GM19193 (cell line): ENCODE measurements around the gene IFNGR2.

Experiments
- POLR2A ChIP-seq: IDR thresholded peaks from 4 replicates; pipeline ENCODE4 v1.6.1; 2011; ENCODE audit not compliant: insufficient read depth, insufficient read length; ENCODE audit errors: extremely low read depth

Gene IFNGR2

DNA sequence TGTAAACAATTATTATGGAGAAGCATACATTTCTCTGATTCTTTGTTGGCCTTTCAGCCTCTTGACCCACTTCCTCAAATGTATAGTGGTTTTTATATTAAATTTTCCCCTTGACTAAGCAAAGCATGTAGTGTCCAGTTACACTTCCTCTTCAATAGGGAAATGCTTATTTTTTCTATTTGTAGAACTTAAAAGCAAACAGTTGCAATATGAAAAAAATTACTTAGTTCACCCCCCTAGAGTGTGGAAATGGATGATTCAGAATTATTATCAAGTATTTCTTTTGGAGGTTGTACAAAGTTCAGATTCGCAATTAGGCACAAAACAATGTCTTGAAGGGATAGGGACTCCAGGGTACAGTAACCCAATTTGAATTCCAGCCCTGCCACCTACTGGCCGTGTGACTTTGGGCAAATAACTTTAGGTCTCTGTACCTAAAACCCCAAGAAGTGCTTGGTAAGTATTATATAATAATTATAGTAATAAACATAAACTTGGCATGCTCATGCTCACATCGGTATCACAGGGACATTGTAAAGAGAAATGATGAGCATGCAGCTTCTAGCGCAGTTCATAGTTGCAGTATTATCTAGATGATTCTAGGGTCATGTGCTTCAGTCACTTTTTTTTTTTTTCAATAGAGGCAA, 28.6 kb upstream of the IFNGR2 start:
- TF ChIP-seq POLR2A = no peak

DNA sequence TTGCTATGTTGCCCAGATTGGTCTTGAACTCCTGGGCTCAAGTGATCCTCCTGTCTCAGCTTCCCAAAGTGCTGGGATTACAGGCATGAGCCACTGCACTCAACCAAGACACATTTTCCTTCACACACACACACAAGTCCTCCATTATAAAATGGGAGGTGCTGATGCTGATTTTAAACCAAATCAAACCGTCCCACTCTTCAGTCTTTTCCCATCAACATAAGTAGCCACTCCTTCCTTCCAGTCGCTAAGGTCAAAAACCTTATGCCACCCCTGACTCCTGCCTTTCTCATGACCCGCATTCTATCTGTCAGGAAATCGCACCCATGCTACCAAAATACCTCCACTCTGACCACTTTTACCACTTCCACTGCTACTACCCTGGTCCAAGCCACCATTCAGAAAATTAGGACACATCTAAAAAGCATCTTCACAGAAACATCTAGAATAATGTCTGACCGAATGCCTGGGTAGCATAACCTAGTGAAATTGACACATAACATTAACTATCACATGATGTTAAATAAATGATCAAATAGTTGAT, 28.0 kb upstream of the IFNGR2 start:
- no peak for TF ChIP-seq POLR2A

- no peak for TF ChIP-seq POLR2A
Observed at GRCh38 chr21:33377221-33377920, 25.8 kb upstream of the IFNGR2 start.

GRCh38 chr21:33378081-33378480, 25.1 kb upstream of the IFNGR2 start:
- TF ChIP-seq POLR2A = no peak

- TF ChIP-seq POLR2A = no peak
Observed at GRCh38 chr21:33380483-33380998, 22.7 kb upstream of the IFNGR2 start.

DNA sequence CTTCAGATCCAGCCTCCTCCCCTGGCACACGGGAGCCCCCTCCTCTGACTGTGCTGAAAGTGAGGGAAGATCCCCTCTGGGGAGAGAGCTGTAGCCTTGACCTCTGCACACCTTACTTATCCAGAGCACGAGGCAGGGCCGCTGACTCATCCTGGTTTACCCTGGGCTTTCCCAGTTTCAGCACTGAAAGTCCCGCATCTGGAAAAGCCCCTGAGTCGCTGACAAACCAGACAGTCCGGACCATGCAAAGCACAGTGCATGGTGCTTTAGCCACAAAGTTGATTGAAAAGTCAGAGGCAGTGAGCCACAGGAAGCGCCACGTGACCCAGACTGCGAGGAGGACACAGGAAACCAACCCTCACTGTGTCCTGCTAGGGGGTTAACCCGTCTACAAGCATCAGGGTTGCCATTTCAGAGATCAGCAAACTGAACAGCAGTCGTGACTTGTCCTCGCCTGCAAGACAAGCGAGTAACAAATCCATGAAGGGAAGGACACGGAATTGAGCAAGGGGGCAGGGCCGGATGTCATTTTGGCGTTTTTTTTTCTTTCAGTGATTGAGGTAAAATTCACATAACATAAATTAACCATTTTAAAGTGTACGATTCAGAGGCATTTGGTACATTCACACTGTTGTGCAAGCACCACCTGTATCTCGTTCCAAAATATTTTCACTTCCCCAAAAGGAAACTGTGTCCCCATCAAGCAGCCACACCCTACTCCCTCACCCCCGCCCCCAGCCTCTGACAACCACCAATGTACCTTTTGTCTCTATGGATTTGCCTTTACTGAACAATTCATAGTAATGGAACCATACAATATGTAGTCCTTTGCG, 19.9 kb upstream of the IFNGR2 start:
- TF ChIP-seq POLR2A = peak; percentile 66

- TF ChIP-seq POLR2A = no peak
Observed at GRCh38 chr21:33384841-33385331, 18.3 kb upstream of the IFNGR2 start.

GRCh38 chr21:33386222-33386784, 16.9 kb upstream of the IFNGR2 start:
- no peak for TF ChIP-seq POLR2A

DNA sequence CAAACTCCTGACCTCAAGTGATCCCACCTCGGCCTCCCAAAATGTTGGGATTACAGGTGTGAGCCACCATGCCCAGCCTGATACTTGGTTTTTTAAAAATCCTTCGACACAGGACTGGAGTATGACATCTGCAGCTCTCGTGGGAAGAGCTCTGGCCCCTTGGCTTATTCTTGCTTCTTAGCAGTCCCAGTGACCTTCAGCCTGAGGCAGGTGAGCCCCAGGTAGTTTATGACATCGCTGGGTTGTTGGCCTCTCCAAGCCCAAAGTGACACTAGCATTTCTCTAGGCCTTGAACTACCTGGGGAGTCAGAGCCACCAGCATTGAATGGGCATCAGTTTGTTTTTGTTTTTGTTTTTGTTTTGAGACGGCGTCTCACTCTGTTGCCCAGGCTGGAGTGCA, 15.9 kb upstream of the IFNGR2 start:
- TF ChIP-seq POLR2A = no peak

GRCh38 chr21:33388188-33388587, 15.0 kb upstream of the IFNGR2 start:
- TF ChIP-seq POLR2A = no peak

- no peak for TF ChIP-seq POLR2A
Observed at GRCh38 chr21:33390479-33390878, 12.7 kb upstream of the IFNGR2 start.

- no peak for TF ChIP-seq POLR2A
Observed at GRCh38 chr21:33391656-33392055, 11.6 kb upstream of the IFNGR2 start.

DNA sequence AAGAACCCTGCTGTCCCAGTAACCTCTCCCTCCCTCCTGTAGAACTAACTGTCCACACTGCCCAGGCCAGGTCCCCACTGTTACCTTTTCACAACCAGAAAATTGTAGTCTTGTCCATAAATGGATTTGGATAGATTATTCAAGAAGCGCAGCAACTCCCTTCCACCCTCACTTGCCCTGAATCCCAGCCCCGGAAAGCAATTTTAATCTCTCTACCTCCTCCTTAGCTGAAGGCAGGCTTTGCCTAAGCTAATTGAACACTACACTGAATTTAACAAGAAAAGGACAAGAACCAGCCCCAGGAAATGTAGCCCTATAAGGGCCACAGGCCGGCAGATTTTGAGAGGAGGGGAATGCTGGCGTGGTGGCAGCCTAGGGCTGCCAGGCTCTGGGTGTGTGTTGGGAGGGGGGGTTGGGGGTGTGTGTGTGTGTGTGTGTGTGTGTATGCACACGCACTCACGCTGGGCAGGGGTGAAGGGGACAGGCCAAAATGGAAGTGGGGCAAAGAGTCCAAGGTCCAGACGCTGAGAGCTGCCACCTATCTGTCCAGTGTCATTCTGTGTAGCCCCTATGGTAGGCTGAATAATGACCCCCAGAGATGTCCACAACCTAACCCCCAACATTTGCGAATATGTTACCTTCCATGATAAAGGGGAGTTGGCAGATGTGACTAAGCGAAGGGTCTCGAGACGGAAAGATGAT, 10.8 kb upstream of the IFNGR2 start:
- TF ChIP-seq POLR2A = no peak

DNA sequence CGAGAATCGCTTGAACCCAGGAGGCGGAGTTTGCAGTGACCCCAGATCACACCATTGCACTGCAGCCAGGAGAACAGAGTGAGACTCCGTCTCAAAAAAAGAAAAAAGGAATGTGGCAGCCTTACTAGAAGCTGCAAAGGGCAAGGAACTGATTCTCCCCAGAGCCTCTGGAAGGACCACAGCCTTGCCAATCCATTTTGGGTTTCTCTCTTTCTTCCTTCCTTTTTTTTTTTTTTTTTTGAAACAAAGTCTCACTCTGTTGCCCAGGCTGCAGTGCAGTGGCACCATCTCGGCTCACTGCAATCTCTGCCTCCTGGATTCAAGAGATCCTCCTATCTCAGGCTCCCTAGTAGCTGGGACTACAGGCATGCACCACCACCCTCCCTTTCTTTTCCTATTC, 9.9 kb upstream of the IFNGR2 start:
- no peak for TF ChIP-seq POLR2A
